Measurements from ENCODE around the gene ST8SIA4.

The ST8SIA4 gene

GRCh38 chr5:100863739-100864138, 39.3 kb downstream of the ST8SIA4 start:
- DNase-seq, result no peak
- Mint-ChIP-seq H3K36me3 (ENCODE audit: low read depth) (no peaks in the 10 kb centered on the region), H3K27me3 (ENCODE audit: low read depth, poor library complexity) (no peaks in the 10 kb centered on the region), H3K4me3 (no peak overlapping the region), H3K27ac (no peak overlapping the region), H3K4me1 (no peaks in the 10 kb centered on the region), H3K9me3 (no peaks in the 10 kb centered on the region)
- no peak for TF ChIP-seq CTCF (IDR thresholded peaks at IDR 0.05)

GRCh38 chr5:100861148-100861547, 41.9 kb downstream of the ST8SIA4 start:
- H3K27ac Mint-ChIP-seq, result no peak overlapping the region
- no peaks in the 10 kb centered on the region for H3K27me3 Mint-ChIP-seq (ENCODE audit: low read depth, poor library complexity)
- DNase-seq, result no peak
- H3K4me3 Mint-ChIP-seq, result no peak overlapping the region
- H3K36me3 Mint-ChIP-seq (ENCODE audit: low read depth), result no peaks in the 10 kb centered on the region
- H3K4me1 Mint-ChIP-seq, result no peaks in the 10 kb centered on the region
- H3K9me3 Mint-ChIP-seq, result no peaks in the 10 kb centered on the region
- no peak for TF ChIP-seq CTCF (IDR thresholded peaks at IDR 0.05)

- no peak overlapping the region for H3K4me3 Mint-ChIP-seq
- no peaks in the 10 kb centered on the region for H3K36me3 Mint-ChIP-seq (ENCODE audit: low read depth)
- no peak for TF ChIP-seq CTCF (IDR thresholded peaks at IDR 0.05)
- DNase-seq, result no peak
- no peaks in the 10 kb centered on the region for H3K4me1 Mint-ChIP-seq
- no peaks in the 10 kb centered on the region for H3K9me3 Mint-ChIP-seq
- no peaks in the 10 kb centered on the region for H3K27me3 Mint-ChIP-seq (ENCODE audit: low read depth, poor library complexity)
- no peak overlapping the region for H3K27ac Mint-ChIP-seq
Measured at GRCh38 chr5:100860407-100860806, 42.7 kb downstream of the ST8SIA4 start.

GRCh38 chr5:100858987-100859545, 44.0 kb downstream of the ST8SIA4 start:
- H3K36me3 Mint-ChIP-seq (ENCODE audit: low read depth), result no peaks in the 10 kb centered on the region
- no peaks in the 10 kb centered on the region for H3K4me1 Mint-ChIP-seq
- H3K27ac Mint-ChIP-seq, result no peak overlapping the region
- H3K9me3 Mint-ChIP-seq, result no peaks in the 10 kb centered on the region
- DNase-seq, result no peak
- no peak for TF ChIP-seq CTCF (IDR thresholded peaks at IDR 0.05)
- H3K4me3 Mint-ChIP-seq, result no peak overlapping the region
- H3K27me3 Mint-ChIP-seq (ENCODE audit: low read depth, poor library complexity), result no peaks in the 10 kb centered on the region

- Mint-ChIP-seq H3K27me3 (ENCODE audit: low read depth, poor library complexity) (no peaks in the 10 kb centered on the region), H3K27ac (no peak overlapping the region), H3K9me3 (no peaks in the 10 kb centered on the region), H3K4me3 (no peak overlapping the region), H3K4me1 (no peaks in the 10 kb centered on the region), H3K36me3 (ENCODE audit: low read depth) (no peaks in the 10 kb centered on the region)
- TF ChIP-seq CTCF (IDR thresholded peaks at IDR 0.05), result no peak
- no peak for DNase-seq
Measured at GRCh38 chr5:100856462-100856861, 46.6 kb downstream of the ST8SIA4 start.

GRCh38 chr5:100855937-100856430, 47.1 kb downstream of the ST8SIA4 start:
- Mint-ChIP-seq H3K27me3 (ENCODE audit: low read depth, poor library complexity) (no peaks in the 10 kb centered on the region), H3K9me3 (no peaks in the 10 kb centered on the region), H3K36me3 (ENCODE audit: low read depth) (no peaks in the 10 kb centered on the region), H3K4me1 (no peaks in the 10 kb centered on the region), H3K27ac (no peak overlapping the region), H3K4me3 (no peak overlapping the region)
- no peak for DNase-seq
- TF ChIP-seq CTCF (IDR thresholded peaks at IDR 0.05), result no peak

All from nephron progenitor cell (in vitro differentiated cells).